GM13977 (cell line): Measurements from ENCODE around the gene CIB2.
A peak's percentile ranks its signal among the peaks of the same experiment; 100 is the strongest.

Experiments used
- DNase-seq: peaks from one replicate; pipeline ENCODE4 v3.0.0; 2012; ENCODE audit warnings: low spot score
- in situ Hi-C: fragments of 300-500 bp; cut with MboI; formaldehyde crosslinking; loops from one replicate; pipeline ENCODE4 v1.12.0; 2022; ENCODE audit warnings: low sequenced_read_pairs, low pct_unique_long_range_greater_than_20kb, mixed read lengths, inconsistent platforms; ENCODE audit not compliant: unreplicated experiment
- TF ChIP-seq, protein P1 (sequence below): IDR thresholded peaks from 2 replicates; pipeline ENCODE4 v1.5.1; 2012; ENCODE audit warnings: mild to moderate bottlenecking, control low read depth; ENCODE audit not compliant: insufficient read depth; ENCODE audit errors: extremely low read depth, missing control alignments

CIB2 gene

GRCh38 chr15:78174401-78174800, 43.2 kb upstream of the CIB2 start:
- DNase-seq: no peak
- TF ChIP-seq, protein P1, sequence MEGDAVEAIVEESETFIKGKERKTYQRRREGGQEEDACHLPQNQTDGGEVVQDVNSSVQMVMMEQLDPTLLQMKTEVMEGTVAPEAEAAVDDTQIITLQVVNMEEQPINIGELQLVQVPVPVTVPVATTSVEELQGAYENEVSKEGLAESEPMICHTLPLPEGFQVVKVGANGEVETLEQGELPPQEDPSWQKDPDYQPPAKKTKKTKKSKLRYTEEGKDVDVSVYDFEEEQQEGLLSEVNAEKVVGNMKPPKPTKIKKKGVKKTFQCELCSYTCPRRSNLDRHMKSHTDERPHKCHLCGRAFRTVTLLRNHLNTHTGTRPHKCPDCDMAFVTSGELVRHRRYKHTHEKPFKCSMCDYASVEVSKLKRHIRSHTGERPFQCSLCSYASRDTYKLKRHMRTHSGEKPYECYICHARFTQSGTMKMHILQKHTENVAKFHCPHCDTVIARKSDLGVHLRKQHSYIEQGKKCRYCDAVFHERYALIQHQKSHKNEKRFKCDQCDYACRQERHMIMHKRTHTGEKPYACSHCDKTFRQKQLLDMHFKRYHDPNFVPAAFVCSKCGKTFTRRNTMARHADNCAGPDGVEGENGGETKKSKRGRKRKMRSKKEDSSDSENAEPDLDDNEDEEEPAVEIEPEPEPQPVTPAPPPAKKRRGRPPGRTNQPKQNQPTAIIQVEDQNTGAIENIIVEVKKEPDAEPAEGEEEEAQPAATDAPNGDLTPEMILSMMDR: no peak
- in situ Hi-C loops: no loop called here

DNA sequence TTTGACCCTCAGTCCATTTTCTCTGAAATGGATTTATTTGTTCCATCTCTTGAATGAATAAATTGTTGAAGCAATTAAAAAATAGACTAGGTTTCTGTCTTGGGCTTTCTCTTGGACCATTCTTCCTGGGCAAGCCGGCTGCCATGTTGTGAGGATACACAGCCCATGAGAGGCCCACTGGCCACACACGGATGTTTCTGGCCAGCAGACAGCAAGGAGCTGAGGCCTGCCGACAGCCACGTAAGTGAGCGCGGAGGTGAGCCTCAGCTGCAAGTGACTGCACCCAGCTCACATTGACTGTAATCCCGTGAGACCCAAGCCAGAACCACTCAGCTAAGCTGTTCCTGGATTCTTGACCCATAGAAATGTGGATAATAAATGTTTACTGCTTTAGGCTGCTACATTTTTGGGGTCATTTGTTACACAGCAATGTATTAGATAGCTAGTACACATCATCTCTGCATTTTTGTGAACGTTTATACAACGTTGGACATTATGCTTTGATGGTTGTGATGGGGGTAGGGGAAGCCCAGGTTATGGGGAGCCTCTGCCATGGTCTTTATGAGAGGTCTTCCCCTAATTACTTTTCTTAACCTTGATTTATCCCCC, 40.7 kb upstream of the CIB2 start:
- in situ Hi-C loops: no loop called here
- DNase-seq: no peak
- TF ChIP-seq, protein P1: no peak

DNA sequence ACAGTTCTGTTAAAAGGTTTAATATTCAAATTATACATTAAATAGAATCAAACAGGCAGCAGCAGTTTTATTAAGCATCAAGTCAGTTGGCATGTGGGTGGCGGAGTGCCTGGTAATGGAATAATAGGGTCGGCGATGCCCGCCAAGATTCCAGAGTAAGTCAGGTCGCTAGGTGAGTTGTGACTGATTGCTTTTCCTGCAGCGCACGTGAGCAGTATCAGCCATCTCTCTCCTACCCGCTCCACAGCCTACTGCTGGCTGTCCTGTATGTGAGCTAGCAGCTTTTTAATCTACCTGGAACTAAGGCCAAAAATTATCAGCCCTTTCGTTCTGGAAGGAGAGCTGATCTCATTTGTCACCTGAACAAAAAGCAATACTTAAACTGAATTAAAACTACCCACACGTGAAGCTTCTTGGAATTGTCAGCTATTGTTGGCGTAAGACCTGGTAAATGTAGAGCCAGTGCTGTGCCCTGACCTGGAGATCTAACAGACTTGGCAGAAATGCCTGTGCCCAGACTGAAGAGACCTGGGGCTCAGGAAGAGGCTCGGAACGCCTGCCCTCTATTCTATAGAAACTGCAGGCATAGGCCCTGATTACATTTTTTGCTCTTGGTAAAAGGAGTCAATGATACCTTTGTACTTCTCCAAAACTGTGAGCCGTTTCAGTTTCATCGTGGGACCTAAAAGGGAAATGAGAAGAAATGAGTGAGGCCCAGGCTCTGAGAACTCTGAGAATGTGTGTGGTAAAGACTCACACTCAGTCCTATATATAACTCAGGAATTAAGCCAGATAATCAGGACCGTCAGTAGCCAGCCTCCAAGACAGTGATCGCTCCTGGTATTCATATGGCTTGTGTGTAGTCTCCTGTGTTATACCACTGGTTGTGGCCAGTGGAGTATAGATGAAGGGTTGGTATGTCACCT, 39.9 kb upstream of the CIB2 start:
- in situ Hi-C loops: no loop called here
- TF ChIP-seq, protein P1: no peak
- no peak for DNase-seq

DNA sequence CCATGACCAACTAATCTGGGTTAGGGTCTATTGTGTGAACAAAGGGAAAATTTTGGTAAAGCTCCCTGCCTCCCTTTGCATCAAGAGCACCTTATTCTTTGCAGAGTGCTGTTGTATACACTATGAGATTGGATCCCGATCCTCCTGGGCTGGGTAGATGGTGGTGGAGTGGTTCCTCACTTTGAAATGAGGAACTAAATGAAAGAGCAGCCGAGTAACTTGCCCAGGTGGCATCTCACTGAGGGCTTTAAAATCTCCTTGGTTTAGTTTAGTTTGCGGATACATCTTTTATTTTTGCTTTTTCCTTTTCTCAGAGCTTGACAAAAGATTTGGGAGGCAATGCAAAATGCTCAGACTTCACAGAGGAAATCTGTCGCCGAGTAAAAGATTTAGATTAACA, 37.4 kb upstream of the CIB2 start:
- TF ChIP-seq, protein P1: no peak
- in situ Hi-C loops: no loop called here
- no peak for DNase-seq

- peak; percentile 56 for DNase-seq
- in situ Hi-C loops: no loop called here
- TF ChIP-seq, protein P1: no peak
These were observed 36.1 kb upstream of the CIB2 start for GRCh38 chr15:78167227-78167888.

GRCh38 chr15:78164010-78164409, 32.8 kb upstream of the CIB2 start:
- no peak for DNase-seq
- in situ Hi-C loops: no loop called here
- TF ChIP-seq, protein P1: no peak
